ENCODE measurements around the gene SLC25A48. TPM values are rescaled to one million over a fixed set of nuclear protein-coding genes. Genes with fewer than 3 reads are reported as not detected.

SLC25A48 gene
- total and polyA plus RNA-seq, 2 of the 4 experiments (the other 2 are of a cell fraction), result not detected

DNA sequence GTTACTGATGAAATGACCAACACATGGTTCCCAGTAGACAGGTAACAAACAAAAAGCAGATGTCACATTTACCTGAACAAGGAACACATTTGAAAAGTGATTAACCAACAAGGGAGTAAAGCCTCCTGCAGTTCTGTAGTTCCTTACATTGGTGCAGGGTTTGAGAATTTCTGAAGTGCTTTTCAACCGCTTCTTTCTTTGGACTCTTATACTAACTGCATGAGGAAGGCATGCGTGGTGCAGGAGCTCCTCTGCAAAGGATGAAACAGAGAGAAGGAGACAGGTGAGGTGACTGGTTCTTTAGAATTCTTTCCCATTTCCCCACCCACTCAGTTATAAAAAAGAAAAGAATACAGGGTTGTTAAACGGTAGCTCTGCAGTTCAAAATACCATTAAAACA is 65.8 kb downstream of the SLC25A48 start:
- Histone ChIP-seq H3K4me1 (ENCODE audit: control insufficient read depth, insufficient read depth, low read length) (no peaks in the 10 kb centered on the region), H2BK5ac (ENCODE audit: low read depth, low read length, poor library complexity, severe bottlenecking) (no peak overlapping the region), H3K9me1 (ENCODE audit: insufficient read depth, low read length) (no peaks in the 10 kb centered on the region), H3K4ac (ENCODE audit: low read depth, low read length) (no peak overlapping the region), H2BK120ac (ENCODE audit: low read depth, low read length) (no peak overlapping the region), H3K9ac (ENCODE audit: low read depth, low read length) (no peak overlapping the region), H3K4me2 (ENCODE audit: low read depth, low read length) (no peak overlapping the region), H3K14ac (replicated peaks; ENCODE audit: low read depth, low read length) (no peak overlapping the region), H3K27ac (ENCODE audit: insufficient read depth, low read length) (no peak overlapping the region), H2BK15ac (ENCODE audit: low read depth, low read length) (no peak overlapping the region), H3K56ac (ENCODE audit: extremely low read depth, insufficient read depth, low read length) (no peak overlapping the region), H3K4me3 (ENCODE audit: insufficient read depth, low read depth, low read length) (no peak overlapping the region), H3K23ac (ENCODE audit: low read depth, low read length) (no peak overlapping the region), H2AK5ac (ENCODE audit: low read depth, low read length) (no peak overlapping the region), H4K91ac (ENCODE audit: insufficient read depth, low read depth, low read length) (no peak overlapping the region), H3K27me3 (ENCODE audit: control insufficient read depth, insufficient read depth, low read length) (peaks cover 38% of the 10 kb centered on the region), H4K20me1 (ENCODE audit: insufficient read depth, low read length) (no peaks in the 10 kb centered on the region), H3K36me3 (ENCODE audit: control insufficient read depth, insufficient read depth, low read length) (no peaks in the 10 kb centered on the region), H3K9me3 (ENCODE audit: control insufficient read depth, insufficient read depth, low read length) (peaks cover 2% of the 10 kb centered on the region; the same call in 1 of the 2 replicates), H3K79me1 (ENCODE audit: low read depth in 1 of 2, low read length in 2 of 2) (no peaks in the 10 kb centered on the region), H4K5ac (ENCODE audit: low read depth, low read length) (no peak overlapping the region), H3K18ac (ENCODE audit: low read depth, low read length) (no peak overlapping the region), H2AK9ac (replicated peaks; ENCODE audit: low read depth, low read length, poor library complexity) (no peak overlapping the region), H2BK20ac (ENCODE audit: low read depth, low read length) (no peak overlapping the region), H4K8ac (ENCODE audit: low read depth in 2 of 2, low read length in 2 of 2) (no peak overlapping the region), H2AFZ (replicated peaks; ENCODE audit: low read length, poor library complexity) (no peak overlapping the region)
- dilution Hi-C loops (cut with HindIII; ENCODE audit: low sequenced_read_pairs, unreplicated experiment) (no loop called here), in situ Hi-C loops (cut with MboI; ENCODE audit: low sequenced_read_pairs) (no loop called here), intact Hi-C loops (cut with micrococcal nuclease) (no loop called here)
- no TSS peak for BruUV-seq (replicated peaks)
- no peak for DNase-seq
- ChIA-PET CTCF (interaction anchor here (0.8 to 1.2 kb wide), 2 partner anchors 9 to 1420 kb away, joined by 3 read pairs; no protein-coding TSS in a partner anchor), POLR2A (ENCODE audit: unreplicated experiment) (no interaction called here)
- no CpG with 5 or more reads among the region's 3 CpGs for WGBS, 2 experiments (ENCODE audit: extremely low coverage in 2 of 2, insufficient read length in 1 of 2)
- no peak for ATAC-seq (ENCODE audit: low read depth)
- no peak for TF ChIP-seq RAD21 (IDR thresholded peaks at IDR 0.05; ENCODE audit: low read length)
- TF ChIP-seq MAZ (IDR thresholded peaks at IDR 0.05; ENCODE audit: borderline replicate concordance, low read depth, low read length), result no peak
- TF ChIP-seq BHLHE40 (IDR thresholded peaks at IDR 0.05; ENCODE audit: low read depth, low read length), result no peak
- TF ChIP-seq, protein P1, sequence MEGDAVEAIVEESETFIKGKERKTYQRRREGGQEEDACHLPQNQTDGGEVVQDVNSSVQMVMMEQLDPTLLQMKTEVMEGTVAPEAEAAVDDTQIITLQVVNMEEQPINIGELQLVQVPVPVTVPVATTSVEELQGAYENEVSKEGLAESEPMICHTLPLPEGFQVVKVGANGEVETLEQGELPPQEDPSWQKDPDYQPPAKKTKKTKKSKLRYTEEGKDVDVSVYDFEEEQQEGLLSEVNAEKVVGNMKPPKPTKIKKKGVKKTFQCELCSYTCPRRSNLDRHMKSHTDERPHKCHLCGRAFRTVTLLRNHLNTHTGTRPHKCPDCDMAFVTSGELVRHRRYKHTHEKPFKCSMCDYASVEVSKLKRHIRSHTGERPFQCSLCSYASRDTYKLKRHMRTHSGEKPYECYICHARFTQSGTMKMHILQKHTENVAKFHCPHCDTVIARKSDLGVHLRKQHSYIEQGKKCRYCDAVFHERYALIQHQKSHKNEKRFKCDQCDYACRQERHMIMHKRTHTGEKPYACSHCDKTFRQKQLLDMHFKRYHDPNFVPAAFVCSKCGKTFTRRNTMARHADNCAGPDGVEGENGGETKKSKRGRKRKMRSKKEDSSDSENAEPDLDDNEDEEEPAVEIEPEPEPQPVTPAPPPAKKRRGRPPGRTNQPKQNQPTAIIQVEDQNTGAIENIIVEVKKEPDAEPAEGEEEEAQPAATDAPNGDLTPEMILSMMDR (conservative IDR thresholded peaks at IDR 0.05; ENCODE audit: low read depth, low read length), result no peak
- TF ChIP-seq MAFK (IDR thresholded peaks at IDR 0.05; ENCODE audit: low read depth, low read length), result no peak
